Measurements from ENCODE around the gene AHCYL2. TPM values are rescaled to one million over a fixed set of nuclear protein-coding genes. Genes with fewer than 3 reads are reported as not detected.

Gene AHCYL2
- total and polyA plus RNA-seq, 2 experiments from 2014 or later = 7.8 to 29.4 TPM

- H3K36me3 Mint-ChIP-seq (ENCODE audit: low read depth) = peaks cover 2% of the 10 kb centered on the region; the same call in 1 of the 3 replicates
- Histone ChIP-seq H3K9me2 (ENCODE audit: insufficient read depth) (no peaks in the 10 kb centered on the region), H2AFZ (no peak overlapping the region), H3K27me3 (ENCODE audit: insufficient read depth) (peaks cover 28% of the 10 kb centered on the region), H4K20me1 (replicated peaks; ENCODE audit: insufficient read depth) (peaks cover 19% of the 10 kb centered on the region), H3K27ac (ENCODE audit: low read depth) (no peak overlapping the region), H3F3A (replicated peaks; ENCODE audit: low read depth) (peaks cover 3% of the 10 kb centered on the region; the same call in 1 of the 2 replicates), H3K4me1 (ENCODE audit: insufficient read depth) (peaks cover 25% of the 10 kb centered on the region), H3K79me2 (replicated peaks; ENCODE audit: insufficient read depth) (peaks cover 26% of the 10 kb centered on the region), H3K4me3 (peak overlapping the region; percentile 98; the same call in 1 of the 2 replicates), H3K36me3 (ENCODE audit: insufficient read depth) (no peaks in the 10 kb centered on the region), H3K4me2 (no peak overlapping the region)
- no peak overlapping the region for H3K27ac Mint-ChIP-seq
- ATAC-seq (no peak), DNase-seq (ENCODE audit: low spot score) (no peak)
- no peaks in the 10 kb centered on the region; the same call in 2 of the 3 replicates for H3K9me3 Mint-ChIP-seq
- H3K27me3 Mint-ChIP-seq (ENCODE audit: insufficient read depth, low read depth, poor library complexity) = peaks cover 25% of the 10 kb centered on the region
- TF ChIP-seq CTCF (conservative IDR thresholded peaks at IDR 0.05; ENCODE audit: low read depth in 2 of 2) = no peak
- no peak for TF ChIP-seq ZNF114 (CRISPR knock-in tag; IDR thresholded peaks at IDR 0.05)
- TF ChIP-seq POLR2AphosphoS5 (IDR thresholded peaks at IDR 0.05; ENCODE audit: low read depth) = no peak
- no peak for TF ChIP-seq EZH2phosphoT487 (IDR thresholded peaks at IDR 0.05; ENCODE audit: unreplicated experiment)
- TF ChIP-seq EZH2 (IDR thresholded peaks at IDR 0.05; ENCODE audit: low read depth, unreplicated experiment) = no peak
- TF ChIP-seq CREB1 (CRISPR knock-in tag; IDR thresholded peaks at IDR 0.05; ENCODE audit: low read depth) = no peak
- no peak for TF ChIP-seq JUNB (IDR thresholded peaks at IDR 0.05; ENCODE audit: unreplicated experiment)
- TF ChIP-seq NANOG (IDR thresholded peaks at IDR 0.05; ENCODE audit: borderline replicate concordance) = no peak
- H3K4me1 Mint-ChIP-seq = peaks cover 27% of the 10 kb centered on the region
- no peak overlapping the region for H3K4me3 Mint-ChIP-seq
Measured at GRCh38 chr7:129186749-129187260, 38.0 kb upstream of the AHCYL2 start.

GRCh38 chr7:129187681-129188371 lies 37.0 kb upstream of the AHCYL2 start:
- Histone ChIP-seq H2AFZ (peak overlapping the region; percentile 99), H3F3A (replicated peaks; ENCODE audit: low read depth) (peaks cover 5% of the 10 kb centered on the region; the same call in 1 of the 2 replicates), H3K27me3 (ENCODE audit: insufficient read depth) (peaks cover 28% of the 10 kb centered on the region), H4K20me1 (replicated peaks; ENCODE audit: insufficient read depth) (peaks cover 29% of the 10 kb centered on the region), H3K9me2 (ENCODE audit: insufficient read depth) (no peaks in the 10 kb centered on the region), H3K79me2 (replicated peaks; ENCODE audit: insufficient read depth) (peaks cover 37% of the 10 kb centered on the region), H3K36me3 (ENCODE audit: insufficient read depth) (no peaks in the 10 kb centered on the region), H3K4me3 (peak overlapping the region; percentile 98), H3K27ac (ENCODE audit: low read depth) (peak overlapping the region; percentile 87; the same call in 1 of the 2 replicates), H3K4me2 (peak overlapping the region; percentile 99), H3K4me1 (ENCODE audit: insufficient read depth) (peaks cover 25% of the 10 kb centered on the region)
- TF ChIP-seq CTCF (conservative IDR thresholded peaks at IDR 0.05; ENCODE audit: low read depth in 2 of 2) (no peak), ZNF462 (CRISPR knock-in tag; IDR thresholded peaks at IDR 0.05) (no peak)
- H3K9me3 Mint-ChIP-seq = no peaks in the 10 kb centered on the region; the same call in 2 of the 3 replicates
- no peak for DNase-seq (ENCODE audit: low spot score)
- peak overlapping the region; percentile 71 for H3K4me3 Mint-ChIP-seq
- no peak for ATAC-seq
- peaks cover 10% of the 10 kb centered on the region for H3K36me3 Mint-ChIP-seq (ENCODE audit: low read depth)
- H3K27ac Mint-ChIP-seq = peak overlapping the region; percentile 72; the same call in 1 of the 2 replicates
- H3K4me1 Mint-ChIP-seq = peaks cover 36% of the 10 kb centered on the region
- H3K27me3 Mint-ChIP-seq (ENCODE audit: insufficient read depth, low read depth, poor library complexity) = peaks cover 26% of the 10 kb centered on the region

Measured in GM23338 (cell line).